Mesenchymal stem cell (in vitro differentiated cells and primary cell): ENCODE results near the gene ODAD2. TPM values are rescaled to one million over a fixed set of nuclear protein-coding genes. Genes with fewer than 3 reads are reported as not detected.

Source experiments
- DNase-seq: peaks from one replicate; pipeline ENCODE4 v3.0.0-alpha.2; 2013
- H2AFZ ChIP-seq: one replicate; pipeline ENCODE4 v1.6.1; 2013; ENCODE audit warnings: low read depth, mild to moderate bottlenecking, control low read depth, inconsistent platforms, low read length, moderate library complexity
- H2AK5ac ChIP-seq: 2 replicates; pipeline ENCODE4 v1.6.1; 2013; ENCODE audit warnings: low read length, moderate library complexity, mild to moderate bottlenecking, inconsistent platforms; ENCODE audit not compliant: severe bottlenecking
- H2BK120ac ChIP-seq: one replicate; pipeline ENCODE4 v1.6.1; 2013; ENCODE audit warnings: low read depth, mild to moderate bottlenecking, inconsistent platforms, low read length, moderate library complexity
- H2BK12ac ChIP-seq, 2 experiments: one replicate each; pipeline ENCODE4 v1.6.1; 2013; ENCODE audit warnings: inconsistent platforms in 2 of 2, low read length in 2 of 2, mild to moderate bottlenecking in 2 of 2, moderate library complexity in 2 of 2, control low read depth in 1 of 2
- H2BK15ac ChIP-seq: one replicate; pipeline ENCODE4 v1.6.1; 2013; ENCODE audit warnings: mild to moderate bottlenecking, low read depth, inconsistent platforms; ENCODE audit not compliant: poor library complexity, severe bottlenecking
- H2BK5ac ChIP-seq: 2 replicates; pipeline ENCODE4 v1.6.1; 2013; ENCODE audit warnings: low read depth, mild to moderate bottlenecking, low read length, control low read depth, inconsistent platforms; ENCODE audit not compliant: poor library complexity, severe bottlenecking
- H3K14ac ChIP-seq, 2 experiments: one replicate each; pipeline ENCODE4 v1.6.1; 2013; ENCODE audit warnings: inconsistent platforms in 2 of 2, low read length in 2 of 2, control low read depth in 1 of 2, mild to moderate bottlenecking in 1 of 2, moderate library complexity in 1 of 2
- H3K18ac ChIP-seq, 2 experiments: one replicate each; pipeline ENCODE4 v1.6.1; 2013; ENCODE audit warnings: inconsistent platforms in 2 of 2, low read length in 2 of 2, control low read depth in 1 of 2, low read depth in 1 of 2, mild to moderate bottlenecking in 1 of 2
- H3K23ac ChIP-seq, 2 experiments: one replicate each; pipeline ENCODE4 v1.6.1; 2013; ENCODE audit warnings: inconsistent platforms in 2 of 2, low read length in 2 of 2, mild to moderate bottlenecking in 2 of 2, moderate library complexity in 2 of 2, control low read depth in 1 of 2
- H3K27ac ChIP-seq: 2 replicates; pipeline ENCODE4 v1.5.1; 2013; ENCODE audit warnings: mild to moderate bottlenecking, moderate library complexity, low read length, control low read depth, inconsistent platforms; ENCODE audit not compliant: poor library complexity, severe bottlenecking
- H3K27me3 ChIP-seq, 2 experiments: 2 replicates each; pipeline versions ENCODE4 v1.6.1 to v1.7.0; 2013; ENCODE audit warnings: low read length in 2 of 2, mild to moderate bottlenecking in 2 of 2, moderate library complexity in 2 of 2, control low read depth in 1 of 2, inconsistent platforms in 1 of 2; ENCODE audit not compliant: control insufficient read depth in 1 of 2, insufficient read depth in 1 of 2
- H3K36me3 ChIP-seq, 2 experiments: 2 replicates each; pipeline versions ENCODE4 v1.6.1 to v1.7.0; 2013; ENCODE audit warnings: low read length in 2 of 2, control low read depth in 1 of 2, inconsistent platforms in 1 of 2, low read depth in 1 of 2, mild to moderate bottlenecking in 1 of 2; ENCODE audit not compliant: insufficient read depth in 2 of 2, control insufficient read depth in 1 of 2
- H3K4ac ChIP-seq, 2 experiments: one replicate each; pipeline ENCODE4 v1.6.1; 2013; ENCODE audit warnings: inconsistent platforms in 2 of 2, low read length in 2 of 2, mild to moderate bottlenecking in 2 of 2, moderate library complexity in 2 of 2, control low read depth in 1 of 2, low read depth in 1 of 2
- H3K4me1 ChIP-seq: 2 replicates; pipeline ENCODE4 v1.6.1; 2013; ENCODE audit warnings: low read depth, low read length, control low read depth; ENCODE audit not compliant: control insufficient read depth, insufficient read depth
- H3K4me2 ChIP-seq: 2 replicates; pipeline ENCODE4 v1.6.1; 2013; ENCODE audit warnings: low read length, mild to moderate bottlenecking, inconsistent platforms; ENCODE audit not compliant: poor library complexity, severe bottlenecking
- H3K4me3 ChIP-seq, 2 experiments: 2 replicates each; pipeline versions ENCODE4 v1.5.1 to v1.7.0; 2013; ENCODE audit warnings: low read length in 2 of 2, mild to moderate bottlenecking in 2 of 2, control low read depth in 1 of 2, low read depth in 1 of 2; ENCODE audit not compliant: insufficient read depth in 1 of 2
- H3K79me1 ChIP-seq: replicated peaks from 2 replicates; pipeline ENCODE4 v1.6.1; 2013; ENCODE audit warnings: mild to moderate bottlenecking, control low read depth, low read length, inconsistent platforms; ENCODE audit not compliant: poor library complexity, severe bottlenecking
- H3K9ac ChIP-seq: 2 replicates; pipeline ENCODE4 v1.7.0; 2013; ENCODE audit warnings: mild to moderate bottlenecking, low read length, moderate library complexity
- H3K9me3 ChIP-seq: 2 replicates; pipeline ENCODE4 v1.7.0; 2013; ENCODE audit warnings: mild to moderate bottlenecking, low read length; ENCODE audit not compliant: control insufficient read depth
- H4K8ac ChIP-seq: one replicate; pipeline ENCODE4 v1.6.1; 2013; ENCODE audit warnings: inconsistent platforms, mild to moderate bottlenecking, low read length, moderate library complexity
- H4K91ac ChIP-seq: one replicate; pipeline ENCODE4 v1.6.1; 2013; ENCODE audit warnings: mild to moderate bottlenecking, low read length, inconsistent platforms
- WGBS: methylation state at CpG from one replicate; pipeline ENCODE4 v1.1.7; 2013; ENCODE audit warnings: mixed read lengths; 5-methylcytosine and 5-hydroxymethylcytosine counted together
- polyA plus RNA-seq, 2 experiments: library from polyadenylated mRNA; stranded (reverse); fragments of 200-250 nt; gene quantifications; one replicate each; pipeline ENCODE4 v1.2.3, GENCODE V29; 2013

ODAD2 gene, protein sequence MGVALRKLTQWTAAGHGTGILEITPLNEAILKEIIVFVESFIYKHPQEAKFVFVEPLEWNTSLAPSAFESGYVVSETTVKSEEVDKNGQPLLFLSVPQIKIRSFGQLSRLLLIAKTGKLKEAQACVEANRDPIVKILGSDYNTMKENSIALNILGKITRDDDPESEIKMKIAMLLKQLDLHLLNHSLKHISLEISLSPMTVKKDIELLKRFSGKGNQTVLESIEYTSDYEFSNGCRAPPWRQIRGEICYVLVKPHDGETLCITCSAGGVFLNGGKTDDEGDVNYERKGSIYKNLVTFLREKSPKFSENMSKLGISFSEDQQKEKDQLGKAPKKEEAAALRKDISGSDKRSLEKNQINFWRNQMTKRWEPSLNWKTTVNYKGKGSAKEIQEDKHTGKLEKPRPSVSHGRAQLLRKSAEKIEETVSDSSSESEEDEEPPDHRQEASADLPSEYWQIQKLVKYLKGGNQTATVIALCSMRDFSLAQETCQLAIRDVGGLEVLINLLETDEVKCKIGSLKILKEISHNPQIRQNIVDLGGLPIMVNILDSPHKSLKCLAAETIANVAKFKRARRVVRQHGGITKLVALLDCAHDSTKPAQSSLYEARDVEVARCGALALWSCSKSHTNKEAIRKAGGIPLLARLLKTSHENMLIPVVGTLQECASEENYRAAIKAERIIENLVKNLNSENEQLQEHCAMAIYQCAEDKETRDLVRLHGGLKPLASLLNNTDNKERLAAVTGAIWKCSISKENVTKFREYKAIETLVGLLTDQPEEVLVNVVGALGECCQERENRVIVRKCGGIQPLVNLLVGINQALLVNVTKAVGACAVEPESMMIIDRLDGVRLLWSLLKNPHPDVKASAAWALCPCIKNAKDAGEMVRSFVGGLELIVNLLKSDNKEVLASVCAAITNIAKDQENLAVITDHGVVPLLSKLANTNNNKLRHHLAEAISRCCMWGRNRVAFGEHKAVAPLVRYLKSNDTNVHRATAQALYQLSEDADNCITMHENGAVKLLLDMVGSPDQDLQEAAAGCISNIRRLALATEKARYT
- polyA plus RNA-seq (2013, experiment 1 of 2) = 0.33 TPM
- polyA plus RNA-seq (2013, experiment 2 of 2) = 0.42 TPM

DNA sequence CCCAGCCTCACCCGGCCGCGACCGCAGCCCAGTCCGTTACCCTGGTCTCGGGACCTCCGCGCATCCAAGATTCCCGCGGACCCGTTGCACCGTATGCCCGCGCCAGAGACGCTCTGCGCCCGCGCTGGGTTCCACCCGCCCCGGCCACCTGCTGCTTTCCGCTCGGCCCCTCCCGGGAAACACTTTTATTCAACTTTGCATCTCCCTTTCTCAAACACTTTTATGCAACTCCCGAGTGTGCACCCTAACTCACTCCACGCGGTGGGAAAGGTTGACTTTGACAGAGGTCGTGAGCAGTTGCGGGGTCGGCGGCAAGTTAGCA, at the start of gene ODAD2:
Gene ODAD2 (minus strand): TSS at position 126 of the 322 bp plus-strand sequence. CDS start 3,937 bp downstream, outside the sequence.
- Histone ChIP-seq H3K4me1 (peaks cover 2% of the 10 kb centered on the region), H3K27ac (peak within 1 kb of the TSS; percentile 58), H2AFZ (peak within 1 kb of the TSS; percentile 1), H2AK5ac (no peak within 1 kb of the TSS), H3K27me3 (peaks cover 0 to 35% of the 10 kb centered on the region in 2 experiments), H3K23ac (no peak within 1 kb of the TSS), H2BK120ac (no peak within 1 kb of the TSS), H3K79me1 (no peaks in the 10 kb centered on the region), H3K4me2 (peak within 1 kb of the TSS; percentile 54), H3K9ac (peak within 1 kb of the TSS; percentile 75), H3K9me3 (peaks cover 4% of the 10 kb centered on the region), H3K36me3 (no peaks in the 10 kb centered on the region), H2BK5ac (peak within 1 kb of the TSS; percentile 92), H2BK15ac (peak within 1 kb of the TSS; percentile 84), H2BK12ac (no peak within 1 kb of the TSS), H3K14ac (no peak within 1 kb of the TSS), H4K91ac (peak within 1 kb of the TSS; percentile 61), H4K8ac (peak within 1 kb of the TSS; percentile 47), H3K18ac (peak within 1 kb of the TSS in 1 of 2 experiments; percentile 52), H3K4ac (peak within 1 kb of the TSS in 1 of 2 experiments; percentile 36), H3K4me3 (peak within 1 kb of the TSS; percentile 77 to 86)
- DNase-seq = no peak
- WGBS = 4% methylated on average over 27 of the region's 30 CpGs

DNA sequence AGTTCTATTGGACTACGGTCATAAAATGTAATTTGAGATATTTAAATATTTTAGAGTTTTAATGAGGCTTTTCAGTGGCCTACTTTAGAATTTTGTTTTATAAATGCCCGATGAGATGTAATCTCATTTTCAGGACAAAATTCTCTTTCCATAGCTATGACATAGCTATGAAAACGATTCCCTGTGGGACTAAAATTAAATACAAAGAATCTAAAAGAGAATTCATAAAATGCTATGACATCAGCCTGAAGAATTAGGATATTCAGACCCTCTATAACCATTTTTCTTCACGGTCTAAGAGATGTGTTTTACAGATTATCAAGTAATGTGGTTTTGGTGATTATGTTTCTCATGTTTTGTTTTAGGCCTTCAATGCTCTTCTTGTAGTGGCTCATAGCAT, 48.2 kb upstream of the ODAD2 start:
- H3K4me1 ChIP-seq = no peaks in the 10 kb centered on the region
- H3K4me2 ChIP-seq = no peak overlapping the region
- no peak overlapping the region for H3K23ac ChIP-seq
- H3K4ac ChIP-seq = no peak overlapping the region
- no peak overlapping the region for H2BK5ac ChIP-seq
- H3K9ac ChIP-seq = no peak overlapping the region
- no peak overlapping the region for H2BK12ac ChIP-seq
- H3K36me3 ChIP-seq = no peaks in the 10 kb centered on the region
- H3K79me1 ChIP-seq = no peaks in the 10 kb centered on the region
- H3K27ac ChIP-seq = no peak overlapping the region
- H2AK5ac ChIP-seq = no peak overlapping the region
- WGBS = 100% methylated on average over 1 of the region's 4 CpGs
- H3K9me3 ChIP-seq = no peaks in the 10 kb centered on the region
- DNase-seq = no peak
- H2AFZ ChIP-seq = no peak overlapping the region
- no peak overlapping the region for H4K8ac ChIP-seq
- no peak overlapping the region for H3K4me3 ChIP-seq
- no peak overlapping the region for H4K91ac ChIP-seq
- H3K14ac ChIP-seq = no peak overlapping the region
- H3K18ac ChIP-seq = no peak overlapping the region
- no peak overlapping the region for H2BK15ac ChIP-seq
- no peak overlapping the region for H2BK120ac ChIP-seq
- H3K27me3 ChIP-seq = no peaks in the 10 kb centered on the region

DNA sequence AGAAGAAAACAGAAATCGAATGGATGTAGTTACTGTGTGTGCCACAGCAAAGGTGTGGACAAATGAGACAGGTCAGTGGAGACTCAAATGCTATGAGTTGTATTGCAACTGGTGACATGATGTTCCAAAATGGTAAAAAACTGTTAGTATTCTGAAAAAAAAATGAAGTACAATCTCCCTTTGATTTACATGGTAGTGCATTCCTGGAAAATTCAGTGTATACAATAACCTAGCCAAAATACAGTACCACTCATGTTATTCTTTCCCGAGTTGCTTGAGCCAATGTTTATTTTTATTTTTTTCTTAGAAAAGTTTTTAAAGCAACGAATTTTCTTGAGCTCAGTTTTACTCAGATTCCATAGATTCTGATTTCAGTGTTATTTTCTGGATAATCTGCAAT, 47.7 kb upstream of the ODAD2 start:
- DNase-seq = no peak
- H2AK5ac ChIP-seq = no peak overlapping the region
- 97% methylated on average over 1 of the region's 3 CpGs for WGBS

DNA sequence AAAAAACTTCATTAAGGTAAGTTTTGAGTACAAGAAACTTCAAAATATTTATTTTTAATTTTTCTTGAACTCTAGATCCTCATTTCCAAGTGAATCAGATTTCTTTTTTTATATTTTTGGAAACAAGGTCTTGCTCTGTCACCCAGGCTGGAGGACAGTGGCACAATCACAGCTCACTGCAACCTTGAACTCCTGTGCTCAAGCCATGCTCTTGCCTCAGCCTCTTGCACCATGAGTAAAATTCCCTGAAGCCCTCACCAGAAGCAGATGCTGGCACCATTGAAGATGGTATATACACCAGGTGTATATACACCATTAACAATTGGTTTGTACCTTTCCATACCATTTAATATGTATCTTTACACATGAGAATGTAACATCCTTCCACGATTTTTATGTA, 45.1 kb upstream of the ODAD2 start:
- no peak overlapping the region for H3K18ac ChIP-seq
- H2AK5ac ChIP-seq = no peak overlapping the region
- no peak for DNase-seq
- no peak overlapping the region for H3K4ac ChIP-seq
- H3K4me2 ChIP-seq = no peak overlapping the region
- no peak overlapping the region for H3K23ac ChIP-seq
- H4K91ac ChIP-seq = no peak overlapping the region
- H3K14ac ChIP-seq = no peak overlapping the region
- H2AFZ ChIP-seq = no peak overlapping the region
- H2BK15ac ChIP-seq = no peak overlapping the region
- H3K79me1 ChIP-seq = no peaks in the 10 kb centered on the region
- no CpG with 5 or more reads among the region's 1 CpG for WGBS
- H2BK120ac ChIP-seq = no peak overlapping the region
- H3K9me3 ChIP-seq = no peaks in the 10 kb centered on the region
- H3K4me3 ChIP-seq = no peak overlapping the region
- H3K27me3 ChIP-seq = no peaks in the 10 kb centered on the region
- no peak overlapping the region for H3K27ac ChIP-seq
- no peaks in the 10 kb centered on the region for H3K4me1 ChIP-seq
- H2BK5ac ChIP-seq = no peak overlapping the region
- H3K9ac ChIP-seq = no peak overlapping the region
- no peak overlapping the region for H4K8ac ChIP-seq
- no peaks in the 10 kb centered on the region for H3K36me3 ChIP-seq
- H2BK12ac ChIP-seq = no peak overlapping the region

More for the DNA sequence above, 47.7 kb upstream of the ODAD2 start:
- Histone ChIP-seq H3K79me1 (no peaks in the 10 kb centered on the region), H3K27ac (no peak overlapping the region), H3K4me2 (no peak overlapping the region), H3K23ac (no peak overlapping the region), H2AFZ (no peak overlapping the region), H4K8ac (no peak overlapping the region), H3K9me3 (no peaks in the 10 kb centered on the region), H4K91ac (no peak overlapping the region), H2BK5ac (no peak overlapping the region), H3K4me3 (no peak overlapping the region), H3K18ac (no peak overlapping the region), H3K27me3 (no peaks in the 10 kb centered on the region), H2BK12ac (no peak overlapping the region), H3K4ac (no peak overlapping the region), H2BK15ac (no peak overlapping the region), H3K14ac (no peak overlapping the region), H3K9ac (no peak overlapping the region), H3K36me3 (no peaks in the 10 kb centered on the region), H2BK120ac (no peak overlapping the region), H3K4me1 (no peaks in the 10 kb centered on the region)
